Karpas-422 (cell line): ENCODE results near the gene CCND3. TPM values are rescaled to one million over a fixed set of nuclear protein-coding genes. Genes with fewer than 3 reads are reported as not detected.

Source experiments
- DNase-seq: peaks from one replicate; pipeline ENCODE4 v3.0.0-alpha.2; 2015
- H2AFZ ChIP-seq: fragments of 200-600 bp; sonication (generic); 2 replicates; pipeline ENCODE4 v1.6.1; 2014; ENCODE audit warnings: antibody characterized with exemption, low read length, mixed read lengths
- H3K27ac ChIP-seq: fragments of 200-600 bp; sonication (generic); 2 replicates; pipeline ENCODE4 v1.5.1; 2014; ENCODE audit warnings: mild to moderate bottlenecking, low read length, moderate library complexity
- H3K27me3 ChIP-seq: fragments of 200-600 bp; sonication (generic); 2 replicates; pipeline ENCODE4 v1.6.1; 2014; ENCODE audit warnings: low read length, mixed read lengths
- H3K36me3 ChIP-seq: fragments of 200-600 bp; sonication (generic); 2 replicates; pipeline ENCODE4 v1.6.1; 2014; ENCODE audit warnings: low read length, mixed read lengths; ENCODE audit not compliant: insufficient read depth
- H3K4me1 ChIP-seq: fragments of 200-600 bp; sonication (generic); 2 replicates; pipeline ENCODE4 v1.6.1; 2014; ENCODE audit warnings: mild to moderate bottlenecking, low read length, mixed read lengths
- H3K4me2 ChIP-seq: fragments of 200-600 bp; sonication (generic); 2 replicates; pipeline ENCODE4 v1.6.1; 2014; ENCODE audit warnings: low read length, low read depth, mild to moderate bottlenecking; ENCODE audit not compliant: poor library complexity, severe bottlenecking
- H3K4me3 ChIP-seq: fragments of 200-600 bp; sonication (generic); 2 replicates; pipeline ENCODE4 v1.5.1; 2014; ENCODE audit warnings: mild to moderate bottlenecking, antibody characterized with exemption, low read length, mixed read lengths
- H3K79me2 ChIP-seq: fragments of 200-600 bp; sonication (generic); 2 replicates; pipeline ENCODE4 v1.6.1; 2014; ENCODE audit warnings: mild to moderate bottlenecking, low read length, mixed read lengths
- H3K9ac ChIP-seq: fragments of 200-600 bp; sonication (generic); 2 replicates; pipeline ENCODE4 v1.6.0; 2014; ENCODE audit warnings: low read length
- H3K9me2 ChIP-seq: fragments of 200-600 bp; sonication (generic), shearing (Covaris generic); replicated peaks from 2 replicates; pipeline ENCODE4 v1.6.0; 2014; ENCODE audit warnings: mild to moderate bottlenecking, low read length, moderate library complexity; ENCODE audit not compliant: insufficient read depth
- H3K9me3 ChIP-seq: fragments of 300-700, 200-600 bp; sonication (generic); 2 replicates; pipeline ENCODE4 v1.6.1; 2014; ENCODE audit warnings: low read length, mixed read lengths
- H4K20me1 ChIP-seq: fragments of 200-600 bp; sonication (generic); 2 replicates; pipeline ENCODE4 v1.6.1; 2014; ENCODE audit warnings: mild to moderate bottlenecking, antibody characterized with exemption, low read length, low read depth; ENCODE audit not compliant: insufficient read depth
- total RNA-seq: library from RNA; depleted of rRNA; stranded (reverse); fragments of >200 nt; shearing (Covaris generic); gene quantifications from 2 replicates; pipeline ENCODE4 v1.2.3, GENCODE V29; 2014; ENCODE audit warnings: low replicate concordance

CCND3 gene
- total RNA-seq, 1 experiment from 2014 or later = 63.5 TPM

DNA sequence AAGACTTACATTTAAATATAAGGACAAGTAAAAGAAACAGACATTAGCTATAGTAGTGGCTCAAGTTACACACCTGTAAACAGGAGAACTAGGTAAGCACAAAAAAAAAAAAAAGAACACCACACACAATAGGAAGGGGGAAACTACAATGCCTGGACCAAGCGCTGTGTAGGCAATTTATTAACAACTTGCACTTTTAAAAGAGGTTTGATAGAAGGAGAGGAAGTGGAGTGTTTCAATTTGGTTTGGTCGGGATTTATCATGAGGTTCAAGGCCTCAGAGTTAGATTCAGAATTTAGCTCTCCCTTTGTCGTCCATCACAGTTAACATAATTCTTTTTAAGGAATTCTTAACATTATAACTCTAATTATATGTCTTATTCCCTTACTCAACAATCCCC is 45.3 kb downstream of the CCND3 start:
- Histone ChIP-seq H3K4me3 (peak overlapping the region; percentile 72), H3K27me3 (no peaks in the 10 kb centered on the region), H2AFZ (peak overlapping the region; percentile 4; the same call in 1 of the 2 replicates), H3K79me2 (peaks cover 37% of the 10 kb centered on the region), H3K4me1 (peaks cover 40% of the 10 kb centered on the region), H4K20me1 (no peaks in the 10 kb centered on the region), H3K36me3 (peaks cover 4% of the 10 kb centered on the region; the same call in 1 of the 2 replicates), H3K9ac (peak overlapping the region; percentile 75), H3K27ac (peak overlapping the region; percentile 70), H3K9me2 (no peaks in the 10 kb centered on the region), H3K4me2 (peak overlapping the region; percentile 74), H3K9me3 (no peaks in the 10 kb centered on the region)
- DNase-seq = no peak

DNA sequence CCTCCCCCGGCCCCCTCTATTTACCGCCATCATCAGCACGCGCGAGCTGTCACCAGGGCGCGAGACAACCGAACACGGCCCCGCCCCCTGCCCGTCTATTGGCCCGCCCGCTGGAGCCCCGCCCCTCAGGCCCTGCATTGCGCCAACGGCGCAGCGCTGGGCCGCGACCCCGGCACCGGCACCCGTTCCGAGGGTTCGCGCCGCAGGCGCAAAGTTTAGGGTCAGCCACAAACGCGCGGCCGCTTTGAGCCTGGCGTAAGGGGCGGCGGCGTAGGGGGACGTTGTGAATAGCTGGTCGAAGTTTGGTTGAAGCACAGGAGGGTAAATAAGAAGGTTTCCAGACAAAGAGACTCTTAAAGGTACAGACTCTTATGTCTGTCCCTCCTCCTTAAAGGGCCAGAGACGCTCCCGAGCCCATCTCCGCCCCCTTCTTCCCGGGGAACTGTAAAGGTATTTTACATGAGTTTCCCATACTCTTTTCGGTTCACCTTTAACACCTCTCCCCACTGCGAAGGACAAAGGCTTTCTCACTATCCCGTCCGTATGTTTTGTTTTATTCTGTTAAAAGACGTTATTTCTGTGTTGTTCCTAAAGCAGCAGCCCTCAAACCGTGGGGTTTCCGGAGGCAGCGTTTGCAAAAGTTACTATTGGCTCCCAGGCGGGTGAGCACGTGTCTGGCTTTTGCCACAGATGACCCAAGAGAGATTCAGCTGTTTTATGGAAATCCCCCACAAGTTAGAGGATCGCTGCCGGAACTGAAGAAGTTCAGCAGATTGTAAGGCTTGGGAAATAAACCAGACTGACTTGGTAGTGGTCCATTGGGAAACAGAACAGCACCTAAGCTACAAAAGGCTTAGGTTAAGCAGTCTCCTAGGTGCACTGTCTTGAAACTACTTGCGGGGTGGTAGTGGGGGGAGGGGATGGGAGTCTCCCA is 46.0 kb downstream of the CCND3 start, which contains the start of gene USP49:
TSS of gene USP49 (minus strand) at position 76 of the 934 bp plus-strand sequence. CDS start 88,392 bp downstream, outside the sequence.
- Histone ChIP-seq H3K9me2 (no peaks in the 10 kb centered on the region), H2AFZ (peak within 1 kb of the TSS; percentile 4; the same call in 1 of the 2 replicates), H3K36me3 (peaks cover 4% of the 10 kb centered on the region; the same call in 1 of the 2 replicates), H3K27ac (peak within 1 kb of the TSS; percentile 70), H4K20me1 (no peaks in the 10 kb centered on the region), H3K4me1 (peaks cover 42% of the 10 kb centered on the region), H3K27me3 (no peaks in the 10 kb centered on the region), H3K4me2 (peak within 1 kb of the TSS; percentile 74), H3K9ac (peak within 1 kb of the TSS; percentile 75), H3K4me3 (peak within 1 kb of the TSS; percentile 72), H3K79me2 (peaks cover 44% of the 10 kb centered on the region), H3K9me3 (no peaks in the 10 kb centered on the region)
- DNase-seq = peak; percentile 97

DNA sequence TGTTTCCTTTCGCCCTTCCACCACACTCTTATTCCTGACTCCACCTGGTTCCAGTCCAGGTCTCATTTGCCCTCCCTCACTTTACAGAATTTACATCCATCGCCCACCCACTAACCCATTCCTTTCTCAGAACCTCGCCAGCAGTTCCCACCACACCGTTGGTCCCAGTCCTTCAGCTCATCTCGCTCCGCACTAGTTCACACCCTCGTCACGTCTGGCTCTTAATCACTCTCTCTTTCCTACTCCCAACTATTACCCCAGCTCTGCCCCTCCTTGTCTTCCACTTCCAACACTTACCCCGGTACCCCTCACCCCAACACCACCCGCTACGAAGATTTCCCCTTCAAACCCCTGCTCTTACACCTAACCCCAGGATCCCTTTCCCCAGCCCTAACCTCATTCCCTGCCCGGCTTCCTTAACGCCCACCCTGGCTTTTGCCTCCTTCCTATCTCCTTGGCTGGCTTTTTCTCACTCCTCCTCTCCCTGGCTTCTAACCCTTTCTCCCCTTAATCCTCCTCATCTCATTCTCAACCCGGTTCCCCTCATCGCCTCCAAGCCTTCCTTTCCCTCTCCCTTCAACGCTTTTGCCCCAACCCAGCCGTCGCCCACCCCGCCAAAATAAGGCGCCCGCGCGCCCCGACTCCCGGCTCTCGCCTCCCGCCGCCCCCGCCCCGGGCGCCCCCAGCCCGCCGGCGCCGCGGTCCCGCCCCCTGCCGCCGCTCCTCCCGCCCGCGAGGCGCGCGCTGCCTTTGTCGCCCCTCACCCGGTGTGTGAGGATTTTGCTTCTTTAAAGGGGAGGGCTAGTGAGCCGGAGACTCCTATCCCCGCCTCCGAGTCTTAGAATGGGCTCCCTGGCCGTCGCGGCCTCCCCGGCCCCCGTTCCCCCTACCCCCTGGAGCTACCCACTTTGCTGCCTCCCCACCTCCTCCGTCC is 47.0 kb downstream of the CCND3 start:
- Histone ChIP-seq H3K9ac (peak overlapping the region; percentile 75), H3K9me3 (no peaks in the 10 kb centered on the region), H3K4me3 (peak overlapping the region; percentile 72), H3K36me3 (peaks cover 4% of the 10 kb centered on the region; the same call in 1 of the 2 replicates), H3K9me2 (no peaks in the 10 kb centered on the region), H2AFZ (no peak overlapping the region), H3K79me2 (peaks cover 51% of the 10 kb centered on the region), H4K20me1 (no peaks in the 10 kb centered on the region), H3K27ac (peak overlapping the region; percentile 12; the same call in 1 of the 2 replicates), H3K4me2 (peak overlapping the region; percentile 74), H3K4me1 (peaks cover 42% of the 10 kb centered on the region), H3K27me3 (no peaks in the 10 kb centered on the region)
- DNase-seq = peak; percentile 52

DNA sequence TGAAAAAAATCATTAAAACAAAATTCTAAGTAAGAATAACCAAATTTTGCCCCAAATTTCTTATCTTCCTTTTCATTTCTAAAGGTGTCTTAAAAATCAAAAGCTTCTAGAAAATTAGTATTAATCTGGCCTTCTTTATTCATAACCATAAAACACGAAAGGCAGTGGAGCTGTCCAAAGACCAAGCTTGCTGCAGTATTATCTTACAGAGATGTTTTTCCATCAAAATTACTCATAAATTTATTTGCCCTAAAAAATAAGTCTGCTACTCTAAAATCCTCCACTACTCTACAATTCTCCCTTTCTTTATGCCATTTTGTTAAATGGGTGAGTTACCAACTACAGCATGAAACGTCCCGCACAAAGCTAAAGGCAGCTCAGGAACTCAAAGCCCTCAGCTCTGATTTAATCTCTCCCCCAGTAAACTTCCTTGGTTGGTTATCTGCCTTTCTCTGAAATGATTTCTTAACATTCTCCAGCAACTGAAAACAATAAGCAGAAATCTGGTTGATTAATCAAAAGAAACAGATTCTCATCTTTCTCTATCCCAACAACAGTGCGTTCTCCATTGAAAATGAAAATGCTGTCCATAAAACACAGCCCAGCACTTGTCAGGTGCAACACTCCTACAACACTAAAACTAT is 48.6 kb downstream of the CCND3 start:
- Histone ChIP-seq H3K4me2 (peak overlapping the region; percentile 74), H3K9me2 (no peaks in the 10 kb centered on the region), H3K9me3 (no peaks in the 10 kb centered on the region), H3K4me3 (peak overlapping the region; percentile 72), H2AFZ (no peak overlapping the region), H3K36me3 (no peaks in the 10 kb centered on the region), H3K27me3 (no peaks in the 10 kb centered on the region), H3K27ac (0 out of 2 replicates have a peak overlapping the region, but pooled peaks have one; percentile 2), H3K79me2 (peaks cover 61% of the 10 kb centered on the region), H4K20me1 (no peaks in the 10 kb centered on the region), H3K9ac (peak overlapping the region; percentile 75), H3K4me1 (peaks cover 42% of the 10 kb centered on the region)
- DNase-seq = no peak

DNA sequence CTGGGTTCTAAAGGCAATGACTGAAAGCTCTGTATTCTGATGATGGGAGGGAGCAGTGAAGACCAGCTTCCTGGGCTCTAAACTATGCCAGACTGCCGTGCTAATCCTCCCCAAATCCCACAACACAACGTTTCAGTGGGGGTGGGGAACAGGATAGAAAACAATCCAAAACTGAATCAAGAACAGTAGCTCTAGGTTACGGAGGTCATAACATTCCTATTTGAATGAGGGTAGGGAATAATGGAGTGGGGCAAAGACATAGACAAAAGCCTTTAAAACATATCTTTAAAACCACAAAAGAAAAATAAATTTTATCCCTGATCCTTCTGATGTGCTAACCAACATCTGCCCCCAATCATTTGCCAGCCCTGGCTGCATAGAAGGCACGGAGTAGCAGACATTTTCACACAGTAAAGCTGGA is 54.3 kb downstream of the CCND3 start:
- peaks cover 12% of the 10 kb centered on the region for H3K4me1 ChIP-seq
- DNase-seq = no peak
- no peak overlapping the region for H3K4me3 ChIP-seq
- no peak overlapping the region for H3K4me2 ChIP-seq
- no peak overlapping the region for H3K9ac ChIP-seq
- peaks cover 79% of the 10 kb centered on the region for H3K79me2 ChIP-seq
- no peak overlapping the region for H3K27ac ChIP-seq
- no peaks in the 10 kb centered on the region for H3K9me2 ChIP-seq
- no peaks in the 10 kb centered on the region for H3K27me3 ChIP-seq
- H2AFZ ChIP-seq = no peak overlapping the region
- H3K36me3 ChIP-seq = no peaks in the 10 kb centered on the region
- H3K9me3 ChIP-seq = no peaks in the 10 kb centered on the region
- no peaks in the 10 kb centered on the region for H4K20me1 ChIP-seq

DNA sequence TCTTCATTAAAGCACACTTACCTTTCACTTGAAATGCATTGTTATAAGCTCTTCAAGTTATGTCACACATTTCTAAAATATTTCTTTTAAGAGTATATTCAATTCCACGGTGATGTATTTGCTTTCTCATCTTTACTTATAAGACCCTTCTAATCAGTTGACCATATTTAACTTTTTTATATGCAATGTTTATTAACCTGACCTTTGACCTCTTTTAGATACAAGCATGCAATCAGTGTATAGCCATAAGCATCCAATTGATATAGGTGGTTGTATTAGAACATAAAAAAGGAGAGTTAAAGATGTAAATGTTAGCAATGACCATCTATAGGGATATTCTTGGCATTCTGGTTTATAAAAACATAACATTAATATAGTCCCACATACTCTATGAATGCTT is 55.7 kb downstream of the CCND3 start:
- Histone ChIP-seq H3K27me3 (no peaks in the 10 kb centered on the region), H4K20me1 (no peaks in the 10 kb centered on the region), H3K4me2 (no peak overlapping the region), H3K36me3 (no peaks in the 10 kb centered on the region), H2AFZ (no peak overlapping the region), H3K9me2 (no peaks in the 10 kb centered on the region), H3K27ac (no peak overlapping the region), H3K9ac (no peak overlapping the region), H3K79me2 (peaks cover 70% of the 10 kb centered on the region), H3K9me3 (no peaks in the 10 kb centered on the region), H3K4me1 (no peaks in the 10 kb centered on the region; the same call in 1 of the 2 replicates), H3K4me3 (no peak overlapping the region)
- no peak for DNase-seq

DNA sequence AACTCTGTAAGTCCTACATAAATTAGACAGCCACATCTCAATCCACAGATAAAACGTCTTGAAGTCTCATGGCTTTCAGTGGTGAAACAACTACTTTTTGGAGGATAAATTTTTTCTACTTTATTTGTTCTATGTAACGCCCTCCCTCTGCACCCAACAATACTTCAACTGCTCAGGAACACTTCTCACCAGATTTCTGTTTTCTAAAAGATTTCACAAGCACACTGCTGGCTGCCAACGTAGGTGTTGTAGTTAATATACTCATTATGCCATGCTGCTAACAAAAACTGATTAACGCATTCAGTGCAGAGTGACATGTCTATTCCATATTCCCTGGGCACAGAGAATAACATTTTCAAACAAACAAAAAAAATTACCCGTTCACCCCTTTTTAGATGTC is 56.7 kb downstream of the CCND3 start:
- H3K27me3 ChIP-seq = no peaks in the 10 kb centered on the region
- no peak overlapping the region for H3K4me3 ChIP-seq
- no peaks in the 10 kb centered on the region for H3K36me3 ChIP-seq
- no peaks in the 10 kb centered on the region for H4K20me1 ChIP-seq
- no peak overlapping the region for H3K4me2 ChIP-seq
- no peaks in the 10 kb centered on the region for H3K9me3 ChIP-seq
- H3K79me2 ChIP-seq = peaks cover 68% of the 10 kb centered on the region
- no peak overlapping the region for H2AFZ ChIP-seq
- DNase-seq = no peak
- H3K4me1 ChIP-seq = no peaks in the 10 kb centered on the region
- H3K9me2 ChIP-seq = no peaks in the 10 kb centered on the region
- no peak overlapping the region for H3K9ac ChIP-seq
- no peak overlapping the region for H3K27ac ChIP-seq
